Germinal center (tissue), 1 donor: ENCODE results near the gene DLG1.

Source experiments
- DNase-seq: peaks from one replicate; pipeline ENCODE4 v3.0.0; 2012; ENCODE audit warnings: mixed read lengths, low spot score

Gene DLG1

DNA sequence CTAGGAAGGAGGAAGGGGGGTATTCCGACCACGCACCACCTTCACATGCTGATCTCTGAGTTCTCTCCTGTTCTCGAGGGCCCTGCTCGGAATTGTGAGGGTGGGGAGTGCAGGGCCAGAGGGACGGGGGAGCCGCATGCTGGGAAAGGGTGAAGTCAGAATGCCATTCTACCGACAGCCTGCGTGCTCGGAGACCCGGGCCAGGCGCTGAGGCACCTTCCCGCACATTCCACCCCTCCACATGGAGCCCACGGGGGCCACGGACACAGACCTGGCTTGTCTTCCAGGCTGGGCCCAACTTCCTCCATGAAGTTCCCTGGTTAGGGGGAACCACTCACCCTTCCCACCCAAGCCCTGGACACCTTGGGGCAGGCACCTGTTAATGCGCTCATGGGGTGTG, 301.1 kb downstream of the DLG1 start:
- DNase-seq, result no peak

DNA sequence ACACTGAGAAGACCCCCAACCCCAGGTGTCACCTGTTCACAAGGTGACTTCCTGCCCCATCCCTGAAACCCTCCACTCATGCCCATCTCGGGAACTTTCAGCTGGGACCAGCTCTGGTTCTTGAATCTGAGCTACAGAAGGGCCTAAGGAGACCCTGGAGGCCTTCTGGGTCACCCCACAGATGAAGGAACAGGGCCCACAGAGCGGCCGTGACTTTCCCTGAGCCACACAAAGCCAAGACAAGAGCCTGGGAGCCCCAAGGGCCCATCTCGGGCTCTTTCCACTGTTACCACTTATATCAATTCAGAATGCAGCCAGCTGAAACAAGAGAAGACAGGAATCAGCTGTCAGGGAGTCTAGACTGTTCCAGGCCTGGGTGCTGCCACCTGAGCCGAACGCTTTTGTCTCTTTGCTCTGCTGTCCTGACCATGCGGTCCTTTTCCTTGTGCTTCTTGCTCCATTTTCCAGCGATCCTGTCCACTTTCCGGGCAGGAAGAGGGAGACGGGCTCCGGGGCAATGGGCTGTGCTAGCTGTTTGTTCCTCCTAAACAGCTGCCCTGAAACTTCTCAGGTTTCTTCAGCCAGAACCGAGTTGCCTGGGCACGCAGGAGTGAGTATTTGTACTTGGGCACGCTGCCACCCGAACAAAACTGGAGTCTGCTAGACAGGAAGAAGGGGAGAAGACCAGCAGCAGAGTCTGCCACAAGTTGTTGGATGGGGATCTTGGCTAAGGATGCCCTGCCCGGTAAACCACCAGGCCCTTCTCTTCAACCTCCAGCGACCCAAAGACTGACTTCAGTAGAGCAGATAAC, 301.8 kb downstream of the DLG1 start:
- DNase-seq, result no peak

DNA sequence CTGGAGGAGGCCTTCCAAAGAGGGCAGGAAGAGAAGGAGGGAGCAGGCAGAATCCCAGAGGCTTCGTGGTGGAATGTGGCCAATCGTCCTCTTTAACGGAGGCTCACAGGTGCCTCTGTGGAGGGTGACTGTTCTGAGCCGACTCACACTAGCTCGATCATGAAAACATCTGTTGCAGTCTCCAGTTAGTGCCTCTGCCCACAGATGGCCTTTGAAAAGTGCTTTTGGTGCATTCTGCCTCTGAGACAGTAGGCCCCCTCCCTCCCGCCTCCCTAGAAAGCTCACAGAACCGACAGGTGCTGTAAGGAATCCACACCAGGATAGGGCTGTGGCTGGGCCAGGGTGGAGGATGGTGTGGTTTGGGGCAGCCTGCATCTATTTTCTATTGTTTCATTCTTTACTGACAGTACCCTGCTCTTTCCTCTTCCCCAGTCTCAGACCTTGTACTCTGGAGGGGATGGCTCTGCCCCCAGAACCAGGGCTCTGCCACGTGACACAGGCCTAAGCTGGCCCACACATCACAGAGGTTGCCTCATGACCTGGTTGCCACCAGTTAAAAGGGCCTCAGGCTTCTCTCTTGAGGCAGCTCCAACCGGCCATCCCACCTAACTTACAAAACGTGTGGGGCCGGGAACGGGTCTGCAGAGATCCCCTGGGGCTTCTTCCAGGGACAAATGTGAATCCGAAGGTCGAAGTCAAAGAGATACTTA, 302.6 kb downstream of the DLG1 start:
- no peak for DNase-seq

DNA sequence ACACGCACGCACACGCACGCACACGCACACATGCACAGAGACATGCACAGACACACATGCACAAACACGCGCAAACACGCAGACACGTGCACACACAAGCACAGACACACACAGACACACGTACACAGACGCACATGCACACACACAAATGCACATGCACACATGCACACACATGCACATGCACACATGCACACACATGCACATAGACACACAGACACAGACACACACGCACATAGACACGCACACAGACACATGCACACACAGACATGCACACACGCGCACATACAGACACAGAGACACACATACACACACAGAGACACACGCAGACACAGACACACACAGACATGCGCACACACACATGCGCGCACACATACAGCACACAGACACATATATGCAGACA, 303.4 kb downstream of the DLG1 start:
- no peak for DNase-seq

DNA sequence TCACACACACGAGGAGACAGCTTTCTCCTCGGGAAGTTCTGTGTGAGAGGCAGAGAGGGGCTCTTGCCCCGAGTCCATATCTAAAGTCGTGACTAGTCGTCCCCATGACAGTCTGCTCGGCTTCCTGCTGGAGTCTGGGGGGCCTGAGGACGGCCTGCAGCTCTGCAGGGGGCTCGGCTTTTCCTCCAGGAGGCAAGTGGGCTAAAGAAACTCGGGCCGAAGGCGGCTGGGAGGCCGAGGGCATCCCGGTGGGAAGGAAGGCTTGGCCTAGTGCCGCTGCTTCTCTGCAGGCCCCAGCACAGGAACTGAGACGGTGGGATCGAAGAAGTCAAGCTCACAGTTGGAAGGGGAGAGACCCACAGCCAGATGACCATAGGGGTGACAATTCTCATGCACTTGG, 304.4 kb downstream of the DLG1 start:
- DNase-seq, result no peak
